ENCODE results near the gene CACNB3.

- no peak for TF ChIP-seq EZH2phosphoT487 (IDR thresholded peaks at IDR 0.05; ENCODE audit: low read depth)
- TF ChIP-seq CTCF (IDR thresholded peaks at IDR 0.05; ENCODE audit: low read depth, low read length): no peak
Measured at GRCh38 chr12:48856379-48856778, 38.1 kb downstream of the CACNB3 start.

Measured in OCI-LY3 (cell line).